ENCODE data around the gene GALNT15.

Gene GALNT15

GRCh38 chr3:16134173-16134928 lies 40.1 kb upstream of the GALNT15 start:
- no peak overlapping the region for H3K4me3 ChIP-seq (ENCODE audit: control insufficient read depth, low read depth, low read length)
- TF ChIP-seq CTCF (conservative IDR thresholded peaks at IDR 0.05; ENCODE audit: control insufficient read depth, insufficient read depth, low read depth, low read length), result no peak
- DNase-seq (ENCODE audit: low read depth), result no peak

GRCh38 chr3:16136055-16136454 lies 38.4 kb upstream of the GALNT15 start:
- TF ChIP-seq CTCF (conservative IDR thresholded peaks at IDR 0.05; ENCODE audit: control insufficient read depth, insufficient read depth, low read depth, low read length), result no peak
- peak; percentile 82 for DNase-seq (ENCODE audit: low read depth)
- no peak overlapping the region for H3K4me3 ChIP-seq (ENCODE audit: control insufficient read depth, low read depth, low read length)

- no peak for TF ChIP-seq CTCF (conservative IDR thresholded peaks at IDR 0.05; ENCODE audit: control insufficient read depth, insufficient read depth, low read depth, low read length)
- no peak overlapping the region for H3K4me3 ChIP-seq (ENCODE audit: control insufficient read depth, low read depth, low read length)
- no peak for DNase-seq (ENCODE audit: low read depth)
These were observed 37.4 kb upstream of the GALNT15 start for GRCh38 chr3:16137044-16137443.

GRCh38 chr3:16137977-16138376 lies 36.5 kb upstream of the GALNT15 start:
- no peak for TF ChIP-seq CTCF (conservative IDR thresholded peaks at IDR 0.05; ENCODE audit: control insufficient read depth, insufficient read depth, low read depth, low read length)
- DNase-seq (ENCODE audit: low read depth), result no peak
- no peak overlapping the region for H3K4me3 ChIP-seq (ENCODE audit: control insufficient read depth, low read depth, low read length)

- no peak for TF ChIP-seq CTCF (conservative IDR thresholded peaks at IDR 0.05; ENCODE audit: control insufficient read depth, insufficient read depth, low read depth, low read length)
- DNase-seq (ENCODE audit: low read depth), result peak; percentile 99
These were observed 34.2 kb upstream of the GALNT15 start for GRCh38 chr3:16140116-16140893.

GRCh38 chr3:16140894-16141285 lies 33.6 kb upstream of the GALNT15 start:
- DNase-seq (ENCODE audit: low read depth), result no peak
- H3K4me3 ChIP-seq (ENCODE audit: control insufficient read depth, low read depth, low read length), result no peak overlapping the region
- no peak for TF ChIP-seq CTCF (conservative IDR thresholded peaks at IDR 0.05; ENCODE audit: control insufficient read depth, insufficient read depth, low read depth, low read length)

More at GRCh38 chr3:16140116-16140893, 34.2 kb upstream of the GALNT15 start:
- H3K4me3 ChIP-seq (ENCODE audit: control insufficient read depth, low read depth, low read length), result no peak overlapping the region

All from fibroblast of mammary gland (primary cell).